GM23248 (cell line): ENCODE data around the gene KLHL30. TPM values are rescaled to one million over a fixed set of nuclear protein-coding genes. Genes with fewer than 3 reads are reported as not detected.

Experiments
- DNase-seq: peaks from one replicate; pipeline ENCODE4 v3.0.0-alpha.2; 2015
- H2AFZ ChIP-seq: fragments of 200-600 bp; sonication (generic); 2 replicates; pipeline ENCODE4 v1.6.1; 2016; ENCODE audit warnings: antibody characterized with exemption
- H3F3A ChIP-seq: fragments of 200-600 bp; sonication (generic); 2 replicates; pipeline ENCODE4 v1.6.1; 2016; ENCODE audit warnings: mild to moderate bottlenecking, antibody characterized with exemption, mixed run types; ENCODE audit not compliant: insufficient read depth
- H3K27ac ChIP-seq: fragments of 200-600 bp; sonication (generic); 2 replicates; pipeline ENCODE4 v1.5.1; 2016; ENCODE audit warnings: mild to moderate bottlenecking
- H3K27me3 ChIP-seq: fragments of 200-600 bp; sonication (generic); replicated peaks from 2 replicates; pipeline ENCODE4 v1.6.1; 2016; ENCODE audit warnings: mild to moderate bottlenecking; ENCODE audit not compliant: insufficient read depth
- H3K36me3 ChIP-seq: fragments of 200-600 bp; sonication (generic); 2 replicates; pipeline ENCODE4 v1.6.1; 2016; ENCODE audit warnings: low read depth, mild to moderate bottlenecking
- H3K4me1 ChIP-seq: fragments of 200-600 bp; sonication (generic); 2 replicates; pipeline ENCODE4 v1.6.1; 2016; ENCODE audit warnings: mild to moderate bottlenecking; ENCODE audit not compliant: insufficient read depth
- H3K4me2 ChIP-seq: fragments of 200-600 bp; sonication (generic); one replicate; pipeline ENCODE4 v1.6.1; 2016; ENCODE audit warnings: mild to moderate bottlenecking; ENCODE audit not compliant: unreplicated experiment
- H3K4me3 ChIP-seq: fragments of 200-600 bp; sonication (generic); 2 replicates; pipeline ENCODE4 v1.5.1; 2016; ENCODE audit warnings: mild to moderate bottlenecking
- H3K79me2 ChIP-seq: fragments of 200-600 bp; sonication (generic); 2 replicates; pipeline ENCODE4 v1.6.1; 2016; ENCODE audit warnings: mild to moderate bottlenecking; ENCODE audit not compliant: insufficient read depth
- H3K9ac ChIP-seq: fragments of 200-600 bp; sonication (generic); 2 replicates; pipeline ENCODE4 v1.6.1; 2016; ENCODE audit warnings: mild to moderate bottlenecking
- H3K9me2 ChIP-seq: fragments of 200-600 bp; sonication (generic); 2 replicates; pipeline ENCODE4 v1.6.1; 2016; ENCODE audit warnings: mixed run types, mild to moderate bottlenecking, moderate library complexity; ENCODE audit not compliant: insufficient read depth
- H3K9me3 ChIP-seq: fragments of 200-600 bp; sonication (generic); one replicate; pipeline ENCODE4 v1.6.1; 2017; ENCODE audit warnings: low read depth
- H4K20me1 ChIP-seq: fragments of 200-600 bp; sonication (generic); 2 replicates; pipeline ENCODE4 v1.6.0; 2016; ENCODE audit not compliant: insufficient read depth
- EZH2 ChIP-seq: fragments of 200-600 bp; sonication (generic); IDR thresholded peaks from 2 replicates; pipeline ENCODE4 v1.6.1; 2018; ENCODE audit warnings: antibody characterized with exemption, mild to moderate bottlenecking; ENCODE audit not compliant: insufficient read depth, poor library complexity, severe bottlenecking
- EZH2phosphoT487 ChIP-seq: fragments of 200-600 bp; sonication (generic); IDR thresholded peaks from 2 replicates; pipeline ENCODE4 v1.6.1; 2018; ENCODE audit warnings: antibody characterized with exemption, moderate library complexity, mild to moderate bottlenecking, low read depth; ENCODE audit not compliant: insufficient read depth
- whole genome bisulfite sequencing, 2 experiments: methylation state at CpG; one replicate each; pipeline ENCODE4 v1.1.6; 2015 to 2017; ENCODE audit warnings: low lambda C conversion rate in 2 of 2, low coverage in 1 of 2; ENCODE audit errors: missing lambda C conversion rate in 2 of 2; 5-methylcytosine and 5-hydroxymethylcytosine counted together
- in situ Hi-C: fragments of 300-500 bp; cut with MboI; formaldehyde crosslinking; loops from 2 replicates; pipeline ENCODE4 v1.15.0; 2020
- polyA plus RNA-seq: library from polyadenylated mRNA; unstranded; fragments of >200 nt; fragmentation: Nextera tagmentation; extraction: Ambion mirVana; gene quantifications from 2 replicates; pipeline ENCODE4 v1.2.1, GENCODE V29; 2016
- total RNA-seq: library from RNA; depleted of rRNA; stranded (reverse); fragments of >200 nt; shearing (Covaris generic); gene quantifications from 2 replicates; pipeline ENCODE4 v1.2.3, GENCODE V29; 2014

Gene KLHL30
- total and polyA plus RNA-seq, 2 experiments from 2014 or later = 0.05 to 0.11 TPM

GRCh38 chr2:238144262-238144661, 5.8 kb downstream of the KLHL30 start:
- 87 to 91% methylated on average over 5 of the region's 5 CpGs for WGBS, 2 experiments
- Histone ChIP-seq H2AFZ (no peak overlapping the region), H3F3A (no peaks in the 10 kb centered on the region), H3K9ac (no peak overlapping the region), H3K36me3 (no peaks in the 10 kb centered on the region), H3K4me2 (peak overlapping the region; percentile 49), H4K20me1 (no peaks in the 10 kb centered on the region), H3K4me3 (no peak overlapping the region), H3K27me3 (no peaks in the 10 kb centered on the region), H3K79me2 (no peaks in the 10 kb centered on the region), H3K4me1 (peaks cover 15% of the 10 kb centered on the region), H3K9me2 (no peaks in the 10 kb centered on the region), H3K27ac (no peak overlapping the region), H3K9me3 (no peaks in the 10 kb centered on the region)
- no peak for TF ChIP-seq EZH2phosphoT487
- no peak for TF ChIP-seq EZH2
- in situ Hi-C loops = no loop called here
- no peak for DNase-seq

GRCh38 chr2:238145046-238145445, 6.6 kb downstream of the KLHL30 start:
- Histone ChIP-seq H4K20me1 (no peaks in the 10 kb centered on the region), H2AFZ (no peak overlapping the region), H3K9me3 (no peaks in the 10 kb centered on the region), H3K4me2 (no peak overlapping the region), H3K27ac (no peak overlapping the region), H3K4me1 (peaks cover 15% of the 10 kb centered on the region), H3K36me3 (no peaks in the 10 kb centered on the region), H3K27me3 (no peaks in the 10 kb centered on the region), H3K4me3 (no peak overlapping the region), H3K9ac (no peak overlapping the region), H3F3A (no peaks in the 10 kb centered on the region), H3K9me2 (no peaks in the 10 kb centered on the region), H3K79me2 (no peaks in the 10 kb centered on the region)
- in situ Hi-C loops = no loop called here
- DNase-seq = peak; percentile 23
- WGBS, 2 experiments = 95 to 98% methylated on average over 12 of the region's 12 CpGs
- TF ChIP-seq EZH2 (no peak), EZH2phosphoT487 (no peak)

- Histone ChIP-seq H3K9me2 (no peaks in the 10 kb centered on the region), H3K36me3 (no peaks in the 10 kb centered on the region), H3K4me2 (no peak overlapping the region), H3K27ac (no peak overlapping the region), H3K79me2 (no peaks in the 10 kb centered on the region), H3K9me3 (no peaks in the 10 kb centered on the region), H3K4me3 (no peak overlapping the region), H3K9ac (no peak overlapping the region), H3F3A (no peaks in the 10 kb centered on the region), H2AFZ (no peak overlapping the region), H3K4me1 (peaks cover 15% of the 10 kb centered on the region), H3K27me3 (no peaks in the 10 kb centered on the region), H4K20me1 (no peaks in the 10 kb centered on the region)
- no peak for DNase-seq
- WGBS, 2 experiments = 78 to 86% methylated on average over 12 of the region's 12 CpGs
- in situ Hi-C loops = no loop called here
- TF ChIP-seq EZH2 (no peak), EZH2phosphoT487 (no peak)
Observed at GRCh38 chr2:238145851-238146250, 7.4 kb downstream of the KLHL30 start.

- Histone ChIP-seq H3K9me3 (no peaks in the 10 kb centered on the region), H3K4me3 (no peak overlapping the region), H3K27me3 (no peaks in the 10 kb centered on the region), H3K36me3 (no peaks in the 10 kb centered on the region), H3K4me1 (peaks cover 11% of the 10 kb centered on the region), H3K79me2 (no peaks in the 10 kb centered on the region), H3K9me2 (no peaks in the 10 kb centered on the region), H3K27ac (no peak overlapping the region), H3K9ac (no peak overlapping the region), H3K4me2 (no peak overlapping the region), H2AFZ (no peak overlapping the region), H4K20me1 (no peaks in the 10 kb centered on the region), H3F3A (no peaks in the 10 kb centered on the region)
- 94% methylated on average over 13 of the region's 13 CpGs for WGBS, 2 experiments
- TF ChIP-seq EZH2 (no peak), EZH2phosphoT487 (no peak)
- in situ Hi-C loops = no loop called here
- DNase-seq = no peak
Observed at GRCh38 chr2:238146884-238147544, 8.5 kb downstream of the KLHL30 start.
